HuH-7.5 (cell line): Measurements from ENCODE around the gene RBMS3.

Experiments used
- DNase-seq: peaks from one replicate; pipeline ENCODE4 v3.0.0; 2011; ENCODE audit warnings: low spot score

Gene RBMS3

DNA sequence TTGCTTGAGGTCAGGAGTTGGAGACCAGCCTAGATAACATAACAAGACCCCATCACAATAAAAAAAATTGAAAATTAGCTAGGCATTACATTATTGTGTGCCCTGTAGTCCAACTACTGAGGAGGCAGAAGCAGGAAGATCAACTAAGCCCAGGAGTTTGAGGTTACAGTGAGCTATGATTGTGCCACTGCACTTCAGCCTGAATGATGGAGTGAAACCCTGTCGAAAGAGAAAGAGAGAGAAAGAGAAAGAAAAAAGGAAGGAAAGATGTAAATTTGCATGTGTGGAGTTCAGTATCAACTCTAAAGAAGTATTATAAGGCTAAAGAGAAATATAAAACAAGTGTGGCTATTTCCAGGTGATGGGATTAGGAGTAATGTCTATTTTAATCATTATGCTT lies 661.4 kb downstream of the RBMS3 start:
- no peak for DNase-seq

GRCh38 chr3:29949131-29949530 lies 668.3 kb downstream of the RBMS3 start:
- no peak for DNase-seq

DNA sequence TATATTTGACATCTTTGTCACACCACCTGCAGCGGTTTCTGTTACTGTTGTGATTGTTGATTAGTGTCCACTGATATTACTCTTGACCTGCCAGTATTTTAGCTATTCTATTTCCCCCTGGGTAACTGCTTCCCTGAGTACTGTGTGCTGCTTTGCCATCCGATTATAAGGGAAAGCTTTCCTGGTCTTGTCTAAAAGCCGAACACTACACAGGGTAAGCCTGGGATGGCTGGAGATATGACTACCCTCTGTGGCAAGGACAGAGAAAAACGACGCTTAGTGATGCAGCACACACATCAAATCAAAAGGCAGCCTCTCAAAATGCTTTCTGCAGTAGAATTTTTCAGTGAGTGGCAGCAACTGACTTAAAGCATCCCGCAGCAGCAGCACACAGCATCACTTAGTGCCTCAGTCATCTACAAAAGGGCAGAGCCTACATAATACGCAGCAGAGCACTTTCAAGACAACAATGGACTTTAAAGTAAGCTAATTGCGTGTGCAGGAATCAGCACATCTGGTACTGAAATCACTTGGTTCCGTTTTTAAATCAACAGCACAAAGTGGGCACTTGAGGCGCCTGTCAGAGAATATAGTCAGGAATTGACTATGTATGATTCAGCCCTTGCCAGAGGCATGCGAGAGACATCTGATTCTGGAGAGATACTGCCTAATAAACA lies 669.2 kb downstream of the RBMS3 start:
- no peak for DNase-seq

DNA sequence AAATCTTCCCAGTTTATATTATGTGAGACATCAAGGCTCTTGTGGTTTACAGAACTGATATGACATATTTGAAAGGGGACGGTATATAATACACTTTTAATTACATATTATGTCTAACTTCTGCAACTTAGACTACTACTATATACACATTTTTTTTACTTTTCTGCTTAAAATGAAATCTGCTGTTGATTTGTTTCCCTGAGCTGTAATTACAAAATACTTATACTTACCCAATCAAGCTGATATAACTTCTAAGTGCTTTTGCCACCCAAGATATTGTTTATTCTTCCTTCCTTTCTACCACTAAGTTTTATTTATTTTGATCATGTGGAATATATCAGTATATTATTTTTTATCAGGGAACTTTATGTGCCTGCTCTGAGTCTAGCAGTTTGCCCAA lies 671.6 kb downstream of the RBMS3 start:
- DNase-seq, result no peak

GRCh38 chr3:29955413-29955812 lies 674.5 kb downstream of the RBMS3 start:
- no peak for DNase-seq

GRCh38 chr3:29958816-29959215 lies 677.9 kb downstream of the RBMS3 start:
- no peak for DNase-seq

DNA sequence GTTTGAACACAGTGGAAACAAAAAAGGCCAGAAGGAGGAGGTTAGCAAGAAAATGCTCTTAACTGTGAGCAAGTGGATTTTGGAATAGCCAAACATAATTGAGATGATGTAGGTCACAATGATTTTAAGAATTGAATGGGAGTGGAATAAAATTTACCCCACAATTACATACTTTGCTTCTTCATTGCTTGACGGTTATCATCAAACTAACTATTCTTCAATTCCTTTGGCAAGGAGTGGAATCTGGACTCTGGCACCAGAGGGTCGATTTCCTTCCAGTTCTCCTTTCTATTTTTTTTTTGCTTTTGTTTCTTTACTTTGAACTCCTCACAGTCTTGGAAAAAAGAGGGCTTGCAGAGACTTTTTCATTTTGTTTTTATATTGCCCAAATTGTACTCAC lies 691.0 kb downstream of the RBMS3 start:
- DNase-seq, result no peak

DNA sequence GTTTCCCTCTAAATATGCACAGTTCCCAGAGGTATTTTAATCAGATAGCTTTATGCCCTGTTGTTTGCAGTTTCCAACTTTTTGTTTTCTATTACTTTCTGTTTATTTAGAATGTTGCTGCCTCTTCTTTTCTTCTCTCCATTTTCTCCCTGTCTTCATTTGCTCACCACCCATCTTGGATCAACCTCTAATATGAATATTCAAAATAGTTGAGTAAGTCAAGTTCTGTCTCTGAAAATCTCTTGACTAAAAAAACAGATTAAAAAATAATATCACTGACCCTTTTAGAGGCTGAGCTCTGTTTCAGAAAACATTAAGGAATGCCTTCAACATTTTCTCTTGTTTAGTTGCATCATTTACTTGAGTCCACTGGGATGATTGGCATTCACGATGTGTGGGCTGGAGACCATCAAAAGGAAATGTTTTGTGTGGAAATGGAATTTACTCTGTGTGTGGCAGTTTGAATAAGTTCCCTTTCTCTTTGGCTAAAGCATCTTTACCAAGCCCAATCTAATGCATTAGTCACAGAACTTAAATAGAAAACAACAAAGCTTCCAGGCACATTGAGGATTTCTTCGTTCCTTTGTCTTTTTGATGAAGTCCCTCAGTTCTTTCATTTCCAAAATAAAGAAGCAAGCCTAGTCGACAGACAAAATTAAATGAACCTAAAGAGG lies 691.6 kb downstream of the RBMS3 start:
- DNase-seq, result no peak

DNA sequence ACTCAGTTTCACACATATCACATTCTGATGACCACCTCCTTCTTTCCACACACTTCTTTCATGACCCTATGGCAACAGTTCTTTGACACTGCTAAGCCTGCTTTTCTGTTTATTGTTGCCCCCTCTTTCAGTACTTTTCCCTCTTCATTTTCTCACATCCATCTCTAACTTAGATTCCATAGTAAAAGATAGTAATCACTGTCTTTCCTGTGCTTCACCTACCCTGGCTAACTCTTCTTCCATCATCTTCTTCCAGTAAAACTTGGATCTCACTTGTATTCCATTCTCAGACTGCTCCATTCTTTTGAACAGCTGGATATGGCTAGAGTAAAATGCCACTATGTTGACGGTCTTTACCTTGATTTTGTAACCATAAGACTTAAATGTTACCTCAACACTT lies 692.9 kb downstream of the RBMS3 start:
- DNase-seq, result no peak

- no peak for DNase-seq
Measured at GRCh38 chr3:29976871-29977270, 696.0 kb downstream of the RBMS3 start.

DNA sequence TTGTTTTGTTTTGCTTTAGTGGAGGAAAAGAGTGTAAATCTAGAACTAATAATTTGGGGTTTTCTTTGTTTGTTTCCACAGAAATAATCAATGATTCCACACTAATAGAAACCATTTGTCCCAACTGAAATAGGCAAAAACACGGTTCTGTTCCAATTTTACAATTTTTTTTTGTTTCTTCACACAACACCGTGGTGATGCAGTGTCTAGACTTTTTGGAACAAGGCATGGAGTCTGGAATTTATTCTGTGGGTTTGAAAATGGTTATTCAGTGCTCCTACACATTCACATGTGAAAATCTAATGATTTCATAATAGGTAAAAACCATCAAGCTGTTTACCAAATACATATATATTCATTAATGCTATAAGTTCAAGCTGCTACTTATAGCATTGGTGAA lies 696.5 kb downstream of the RBMS3 start:
- DNase-seq, result no peak

DNA sequence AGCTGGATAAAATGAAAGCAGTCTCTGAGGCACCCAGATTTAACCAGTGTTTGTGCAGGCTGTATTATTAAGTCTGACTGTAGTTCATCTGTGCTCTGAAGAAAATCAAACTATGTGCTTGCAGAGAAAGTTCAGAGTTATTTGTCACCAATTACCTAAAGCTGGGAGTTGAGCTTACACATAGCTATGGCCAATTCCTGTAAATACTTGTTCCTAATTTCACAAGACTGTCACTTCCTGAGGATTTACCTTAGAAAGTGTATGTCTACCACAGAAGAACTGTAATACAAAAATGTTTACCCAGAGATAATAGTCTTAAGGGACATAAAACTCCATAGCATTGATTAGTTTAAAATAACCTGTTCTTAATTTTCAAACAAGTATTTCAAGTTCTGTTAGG lies 697.2 kb downstream of the RBMS3 start:
- DNase-seq, result no peak

GRCh38 chr3:29991198-29991597 lies 710.3 kb downstream of the RBMS3 start:
- no peak for DNase-seq

DNA sequence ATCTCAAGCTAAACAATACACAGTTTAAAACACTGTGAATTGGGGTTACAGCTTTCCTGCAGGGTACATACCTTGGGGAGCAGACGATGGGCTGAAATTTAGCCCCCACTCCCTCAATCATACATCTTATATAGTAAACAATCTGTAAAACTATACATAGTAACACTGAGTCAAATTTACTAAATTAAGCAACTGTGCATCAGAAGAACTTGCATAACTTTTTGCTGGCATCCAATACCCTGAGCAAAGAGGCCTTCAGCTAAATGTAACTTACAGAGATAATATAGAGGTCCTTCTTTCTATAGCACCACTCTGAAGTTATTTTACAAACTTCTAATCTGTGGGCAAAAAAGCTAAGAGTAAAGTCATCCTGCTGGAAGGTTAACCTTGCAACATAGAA lies 721.9 kb downstream of the RBMS3 start:
- DNase-seq, result no peak

GRCh38 chr3:30003741-30004140 lies 722.9 kb downstream of the RBMS3 start:
- no peak for DNase-seq

- DNase-seq, result no peak
Measured at GRCh38 chr3:30004481-30004880, 723.6 kb downstream of the RBMS3 start.

GRCh38 chr3:30006111-30006510 lies 725.2 kb downstream of the RBMS3 start:
- no peak for DNase-seq

DNA sequence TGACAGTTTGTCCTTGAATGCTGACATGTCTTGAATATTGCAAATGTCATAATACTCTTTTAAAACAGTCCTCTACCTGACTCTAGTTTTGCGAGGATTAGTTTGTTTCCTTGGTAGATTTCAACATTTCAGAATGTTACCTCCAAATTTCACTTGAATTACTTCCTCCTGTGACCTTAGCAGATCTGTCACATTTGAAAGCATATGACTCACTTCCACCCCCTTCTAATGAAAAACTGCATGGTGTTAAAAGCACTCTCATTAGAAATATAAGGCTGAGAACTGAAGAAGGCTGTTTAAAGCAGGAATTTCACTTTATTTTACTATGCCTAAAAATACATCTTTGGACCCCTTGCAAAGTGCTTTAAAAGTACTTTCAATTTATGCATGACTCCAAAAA lies 726.8 kb downstream of the RBMS3 start:
- DNase-seq, result no peak

GRCh38 chr3:30011237-30011803 lies 730.4 kb downstream of the RBMS3 start:
- no peak for DNase-seq

DNA sequence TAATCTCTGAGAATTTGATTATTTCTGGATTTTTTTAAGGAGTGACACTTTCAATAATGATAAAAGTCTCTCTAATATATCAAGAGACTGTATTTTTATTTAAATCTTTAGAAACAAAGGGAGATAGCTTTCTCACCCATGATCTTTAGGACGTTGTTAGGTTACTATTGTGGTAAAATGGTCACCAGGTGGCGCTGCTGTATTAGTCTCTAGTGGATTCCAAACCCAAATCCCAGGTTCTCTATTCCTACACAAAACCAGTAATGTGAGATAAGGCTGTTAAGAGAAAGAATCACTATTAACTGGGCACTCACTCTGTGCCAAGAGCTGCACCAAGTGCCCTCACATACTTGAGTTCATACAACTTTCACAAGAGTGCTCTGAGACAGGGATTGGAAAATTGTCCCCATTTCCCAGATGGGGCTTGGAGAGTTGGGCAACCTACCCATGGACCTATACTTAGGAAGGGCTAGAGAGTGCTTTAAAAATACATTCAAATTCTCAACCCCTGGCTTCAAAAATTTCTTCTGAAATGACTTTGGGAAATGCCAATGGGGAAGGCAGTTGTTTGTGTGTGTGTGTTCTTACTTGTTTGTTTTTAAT lies 732.2 kb downstream of the RBMS3 start:
- DNase-seq, result peak; percentile 69

GRCh38 chr3:30017901-30018300 lies 737.0 kb downstream of the RBMS3 start:
- DNase-seq, result no peak

DNA sequence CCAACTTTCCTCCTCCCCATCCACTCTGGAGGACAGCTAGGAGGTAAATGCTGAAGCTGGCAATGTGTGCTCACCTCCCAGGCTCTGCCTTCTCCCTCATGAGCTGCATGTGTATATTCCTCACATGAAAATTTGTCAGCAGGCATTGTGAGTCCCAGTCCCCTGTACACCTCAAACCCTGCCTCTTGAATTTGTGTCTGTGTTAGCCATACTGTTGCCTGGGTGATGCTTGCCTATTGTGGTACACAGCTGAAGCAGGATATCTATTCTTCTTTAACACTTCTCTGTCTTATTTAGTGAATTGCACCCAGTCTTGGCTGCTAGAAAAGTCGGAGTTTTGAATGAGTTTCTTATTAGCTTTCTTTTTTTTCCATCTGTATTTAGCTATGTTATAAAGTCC lies 739.5 kb downstream of the RBMS3 start:
- no peak for DNase-seq

DNA sequence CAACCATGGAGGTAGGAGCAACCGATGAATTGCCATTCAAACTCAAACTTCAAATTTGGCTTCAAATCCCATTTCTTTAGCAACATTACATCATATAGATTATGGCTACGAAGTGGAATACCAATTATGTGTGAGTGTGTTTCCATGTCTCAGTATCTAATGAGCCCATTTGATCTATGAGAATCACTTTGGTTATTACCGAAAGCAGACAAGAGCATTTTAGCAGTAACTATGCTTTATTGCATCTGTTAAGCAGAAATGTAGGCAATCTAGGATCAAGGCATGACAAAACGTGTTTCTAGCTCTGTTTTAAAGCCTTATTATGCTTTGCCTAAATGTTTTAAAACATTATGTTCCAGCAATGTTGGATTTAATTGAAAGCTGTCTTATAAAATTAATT lies 743.6 kb downstream of the RBMS3 start:
- no peak for DNase-seq
